Prostate gland (tissue), 2 donors: ENCODE data around the gene BAIAP3. TPM values are rescaled to one million over a fixed set of nuclear protein-coding genes. Genes with fewer than 3 reads are reported as not detected.

Source experiments
- DNase-seq: peaks from one replicate; pipeline ENCODE4 v3.0.0-alpha.2; 2019; ENCODE audit warnings: low spot score
- H3K27ac ChIP-seq, 2 donors: fragments of 200-600 bp; sonication (generic); 2 replicates each; pipeline ENCODE4 v1.5.1; 2017 to 2019
- H3K27me3 ChIP-seq: fragments of 200-600 bp; sonication (generic); replicated peaks from 2 replicates; pipeline ENCODE4 v1.5.1; 2019; ENCODE audit not compliant: insufficient read depth
- H3K36me3 ChIP-seq, 2 donors: fragments of 200-600 bp; sonication (generic); 1 replicate in 1 of 2; 2 replicates in 1 of 2; pipeline versions ENCODE4 v1.5.1 to v1.8.1; 2017 to 2019
- H3K4me1 ChIP-seq: fragments of 200-600 bp; sonication (generic); replicated peaks from 2 replicates; pipeline ENCODE4 v1.5.1; 2019
- H3K4me3 ChIP-seq, 2 donors: fragments of 200-600 bp; sonication (generic); 2 replicates each; pipeline ENCODE4 v1.5.1; 2017 to 2019
- H3K9me3 ChIP-seq: fragments of 200-600 bp; sonication (generic); 2 replicates; pipeline ENCODE4 v1.5.1; 2017
- POLR2A ChIP-seq: fragments of 450-650 bp; IDR thresholded peaks from one replicate; pipeline ENCODE4 v1.6.1; 2016; ENCODE audit warnings: antibody characterized with exemption, mild to moderate bottlenecking
- POLR2AphosphoS5 ChIP-seq: sonication (generic); formaldehyde crosslinking; IDR thresholded peaks from one replicate; pipeline ENCODE4 v1.6.1; 2017; ENCODE audit warnings: antibody characterized with exemption
- WGBS: methylation state at CpG from one replicate; pipeline ENCODE4 v1.1.5; 2018; 5-methylcytosine and 5-hydroxymethylcytosine counted together
- intact Hi-C: fragments of 100-400 bp; cut with DNase I; formaldehyde crosslinking; loops from one replicate; pipeline ENCODE4 v1.14.2; 2022
- total RNA-seq, 2 donors: library from RNA; depleted of rRNA; stranded (reverse); fragments of >200 nt; gene quantifications; one replicate each; pipeline ENCODE4 v1.1.0, GENCODE V29; 2016
- TF ChIP-seq, protein P1 (sequence below), 4 experiments: fragments of 200-600 bp in 2 of 4; fragments of 450-650 bp in 2 of 4; sonication (generic) in 2 of 4; IDR thresholded peaks; 1 replicate in 3 of 4; 2 replicates in 1 of 4; pipeline ENCODE4 v1.5.1; 2016 to 2019; ENCODE audit warnings: antibody characterized with exemption in 4 of 4, mild to moderate bottlenecking in 2 of 4, moderate library complexity in 2 of 4

Gene BAIAP3
- total RNA-seq, 2 donors from 2014 or later: 12.1 to 41.6 TPM

DNA sequence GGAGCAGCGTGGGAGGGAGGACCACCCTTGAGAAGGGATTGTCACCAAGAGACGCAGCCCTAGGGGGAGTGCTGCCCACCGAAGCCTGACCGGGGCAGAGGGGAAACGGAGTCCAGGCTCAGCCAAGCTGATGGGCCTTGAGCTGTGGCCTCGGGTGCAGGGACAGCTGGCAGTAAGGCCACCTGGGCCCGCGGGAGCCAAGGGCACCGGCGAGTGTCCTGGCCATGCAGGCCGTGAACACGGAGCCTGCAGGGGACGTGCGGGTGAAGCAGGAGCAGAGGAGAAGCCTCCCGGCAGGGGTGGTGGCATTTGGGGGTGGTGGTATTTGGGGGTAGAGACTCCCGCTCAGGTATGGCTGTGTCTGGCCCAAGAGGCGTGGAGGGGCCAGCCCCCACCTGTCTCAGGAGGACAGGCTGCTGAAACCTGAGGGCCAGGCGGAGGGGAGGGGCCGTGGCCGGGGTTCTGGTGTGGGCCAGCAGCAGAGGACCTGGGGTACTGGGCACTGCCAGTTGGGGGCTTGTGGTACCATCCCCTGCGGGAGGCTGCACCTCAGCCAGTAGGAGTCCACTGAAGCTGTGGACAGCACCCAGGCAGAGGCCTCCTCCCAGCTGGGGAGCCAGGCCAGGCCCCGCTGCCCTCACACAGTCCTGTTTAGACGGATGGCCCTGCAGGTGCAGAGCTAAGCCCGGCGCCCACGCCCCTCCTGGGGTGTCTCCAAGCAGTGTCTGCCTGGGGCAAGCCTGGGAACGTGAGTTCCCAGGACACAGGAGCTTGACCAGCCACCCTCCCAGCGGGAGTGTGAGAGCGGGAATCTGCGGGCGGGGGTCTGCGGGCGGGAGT, 22.8 kb downstream of the BAIAP3 start:
- Histone ChIP-seq H3K27ac (no peak overlapping the region), H3K27me3 (no peaks in the 10 kb centered on the region), H3K9me3 (no peaks in the 10 kb centered on the region), H3K4me1 (peaks cover 5% of the 10 kb centered on the region), H3K4me3 (no peak overlapping the region), H3K36me3 (no peaks in the 10 kb centered on the region)
- WGBS: 79% methylated on average over 29 of the region's 33 CpGs
- no peak for TF ChIP-seq POLR2A
- no peak for TF ChIP-seq POLR2AphosphoS5
- TF ChIP-seq, protein P1, sequence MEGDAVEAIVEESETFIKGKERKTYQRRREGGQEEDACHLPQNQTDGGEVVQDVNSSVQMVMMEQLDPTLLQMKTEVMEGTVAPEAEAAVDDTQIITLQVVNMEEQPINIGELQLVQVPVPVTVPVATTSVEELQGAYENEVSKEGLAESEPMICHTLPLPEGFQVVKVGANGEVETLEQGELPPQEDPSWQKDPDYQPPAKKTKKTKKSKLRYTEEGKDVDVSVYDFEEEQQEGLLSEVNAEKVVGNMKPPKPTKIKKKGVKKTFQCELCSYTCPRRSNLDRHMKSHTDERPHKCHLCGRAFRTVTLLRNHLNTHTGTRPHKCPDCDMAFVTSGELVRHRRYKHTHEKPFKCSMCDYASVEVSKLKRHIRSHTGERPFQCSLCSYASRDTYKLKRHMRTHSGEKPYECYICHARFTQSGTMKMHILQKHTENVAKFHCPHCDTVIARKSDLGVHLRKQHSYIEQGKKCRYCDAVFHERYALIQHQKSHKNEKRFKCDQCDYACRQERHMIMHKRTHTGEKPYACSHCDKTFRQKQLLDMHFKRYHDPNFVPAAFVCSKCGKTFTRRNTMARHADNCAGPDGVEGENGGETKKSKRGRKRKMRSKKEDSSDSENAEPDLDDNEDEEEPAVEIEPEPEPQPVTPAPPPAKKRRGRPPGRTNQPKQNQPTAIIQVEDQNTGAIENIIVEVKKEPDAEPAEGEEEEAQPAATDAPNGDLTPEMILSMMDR (IDR thresholded peaks at IDR 0.05): no peak
- DNase-seq: no peak
- intact Hi-C loops: loop anchor here (5.0 kb wide), 1 partner anchor 51 kb away; no protein-coding TSS in a partner anchor

DNA sequence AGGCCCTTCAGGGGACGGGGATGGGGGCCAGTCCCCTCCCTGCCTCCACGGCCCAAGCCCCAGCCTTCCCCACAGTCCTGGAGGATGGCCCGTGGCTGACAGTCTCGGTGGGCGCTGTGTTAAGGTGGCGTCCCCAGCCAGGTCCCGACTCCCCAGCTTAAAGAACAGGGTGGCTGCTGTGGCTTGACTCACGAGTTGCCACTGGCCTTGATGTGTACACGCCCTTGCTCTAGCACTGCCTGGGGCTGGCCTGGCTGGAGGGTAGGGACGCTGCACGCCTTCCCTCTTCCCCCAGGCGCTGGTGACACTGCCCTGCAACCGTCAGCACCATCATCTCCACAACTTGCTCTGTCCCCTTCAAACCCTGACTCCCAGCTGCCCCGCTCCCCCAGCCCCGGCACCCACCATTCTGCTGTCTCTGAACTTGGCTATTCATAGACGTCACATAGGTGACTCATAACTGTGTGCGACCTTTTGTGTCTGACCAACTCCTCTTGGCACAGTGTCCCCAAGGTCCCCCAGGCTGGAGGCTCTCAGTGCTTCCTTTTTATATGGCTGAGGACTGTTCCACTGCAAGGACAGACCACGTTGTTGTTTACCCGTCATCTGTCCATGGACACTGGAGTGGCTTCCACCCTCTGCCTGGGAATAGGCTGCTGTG, 24.6 kb downstream of the BAIAP3 start:
- TF ChIP-seq, protein P1 (IDR thresholded peaks at IDR 0.05): no peak
- TF ChIP-seq POLR2AphosphoS5: no peak
- no peak for TF ChIP-seq POLR2A
- intact Hi-C loops: loop anchor here (5.0 kb wide), 1 partner anchor 49 kb away; no protein-coding TSS in a partner anchor
- H3K4me3 ChIP-seq: no peak overlapping the region
- peaks cover 0 to 10% of the 10 kb centered on the region in 2 donors for H3K36me3 ChIP-seq
- H3K9me3 ChIP-seq: no peaks in the 10 kb centered on the region
- DNase-seq: no peak
- no peaks in the 10 kb centered on the region for H3K27me3 ChIP-seq
- 82% methylated on average over 19 of the region's 19 CpGs for WGBS
- H3K4me1 ChIP-seq: no peaks in the 10 kb centered on the region
- H3K27ac ChIP-seq: no peak overlapping the region

DNA sequence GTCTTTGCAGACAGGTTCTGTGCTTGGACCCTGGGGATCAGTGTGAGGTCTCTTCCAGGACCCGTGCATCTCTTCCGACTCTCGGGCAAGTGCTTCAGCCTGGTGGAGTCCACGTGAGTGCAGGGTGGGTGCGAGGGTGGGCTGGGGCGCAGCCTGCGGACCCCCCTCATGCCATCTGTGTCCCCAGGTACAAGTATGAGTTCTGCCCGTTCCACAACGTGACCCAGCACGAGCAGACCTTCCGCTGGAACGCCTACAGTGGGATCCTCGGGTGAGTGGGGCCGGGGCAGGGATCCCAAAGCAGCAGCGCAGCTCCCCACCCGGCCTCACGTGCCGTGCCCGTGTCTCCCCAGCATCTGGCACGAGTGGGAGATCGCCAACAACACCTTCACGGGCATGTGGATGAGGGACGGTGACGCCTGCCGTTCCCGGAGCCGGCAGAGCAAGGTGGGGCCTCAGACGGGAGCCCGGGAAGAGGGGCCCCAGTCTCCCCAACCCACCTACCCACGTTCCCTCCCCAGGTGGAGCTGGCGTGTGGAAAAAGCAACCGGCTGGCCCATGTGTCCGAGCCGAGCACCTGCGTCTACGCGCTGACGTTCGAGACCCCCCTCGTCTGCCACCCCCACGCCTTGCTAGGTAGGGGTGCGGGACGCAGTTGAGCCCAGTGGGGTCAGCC, 28.4 kb downstream of the BAIAP3 start:
- DNase-seq: no peak
- TF ChIP-seq POLR2AphosphoS5 (no peak), POLR2A (no peak)
- TF ChIP-seq, protein P1 (IDR thresholded peaks at IDR 0.05): no peak
- H3K27ac ChIP-seq: no peak overlapping the region
- intact Hi-C loops: loop anchor here (10.0 kb wide), 1 partner anchor 57 kb away; the partner anchor contains the start of gene UBE2I
- 88% methylated on average over 43 of the region's 43 CpGs for WGBS
- H3K4me1 ChIP-seq: no peaks in the 10 kb centered on the region
- peaks cover 5 to 10% of the 10 kb centered on the region in 2 donors for H3K36me3 ChIP-seq
- H3K9me3 ChIP-seq: no peaks in the 10 kb centered on the region
- H3K27me3 ChIP-seq: no peaks in the 10 kb centered on the region
- H3K4me3 ChIP-seq: no peak overlapping the region

DNA sequence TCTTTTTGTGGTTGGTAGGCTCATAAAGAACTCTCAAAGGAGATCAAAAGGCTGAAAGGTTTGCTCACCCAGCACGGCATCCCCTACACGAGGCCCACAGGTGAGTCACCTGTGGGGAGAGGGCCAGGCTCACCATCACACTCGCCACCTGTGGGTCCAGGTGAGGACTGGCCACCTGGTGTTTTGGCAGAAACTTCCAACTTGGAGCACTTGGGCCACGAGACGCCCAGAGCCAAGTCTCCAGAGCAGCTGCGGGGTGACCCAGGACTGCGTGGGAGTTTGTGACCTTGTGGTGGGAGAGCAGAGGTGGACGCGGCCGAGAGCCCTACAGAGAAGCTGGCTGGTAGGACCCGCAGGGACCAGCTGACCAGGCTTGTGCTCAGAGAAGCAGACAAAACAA, 29.4 kb downstream of the BAIAP3 start:
- intact Hi-C loops: loop anchor here (10.0 kb wide), 1 partner anchor 58 kb away; the partner anchor contains the start of gene UBE2I
- no peaks in the 10 kb centered on the region for H3K27me3 ChIP-seq
- TF ChIP-seq POLR2A (no peak), POLR2AphosphoS5 (no peak)
- TF ChIP-seq, protein P1 (IDR thresholded peaks at IDR 0.05): no peak
- no peak overlapping the region for H3K4me3 ChIP-seq
- H3K4me1 ChIP-seq: peaks cover 2% of the 10 kb centered on the region
- no peak for DNase-seq
- H3K9me3 ChIP-seq: no peaks in the 10 kb centered on the region
- peaks cover 5 to 10% of the 10 kb centered on the region in 2 donors for H3K36me3 ChIP-seq
- WGBS: 86% methylated on average over 11 of the region's 11 CpGs
- no peak overlapping the region for H3K27ac ChIP-seq
